Stimulated activated CD8-positive, alpha-beta memory T cell treated with anti-CD3 and anti-CD28 coated beads, Interleukin-12 subunit alpha, Interleukin-12 subunit beta, amount 100 ng/mL, for 24 hours (primary cell): ENCODE results near the gene FUT8.

ENCODE experiments used
- DNase-seq: peaks from one replicate; pipeline ENCODE4 v3.0.0-alpha.2; 2020; ENCODE audit errors: extremely low read depth

Gene FUT8

DNA sequence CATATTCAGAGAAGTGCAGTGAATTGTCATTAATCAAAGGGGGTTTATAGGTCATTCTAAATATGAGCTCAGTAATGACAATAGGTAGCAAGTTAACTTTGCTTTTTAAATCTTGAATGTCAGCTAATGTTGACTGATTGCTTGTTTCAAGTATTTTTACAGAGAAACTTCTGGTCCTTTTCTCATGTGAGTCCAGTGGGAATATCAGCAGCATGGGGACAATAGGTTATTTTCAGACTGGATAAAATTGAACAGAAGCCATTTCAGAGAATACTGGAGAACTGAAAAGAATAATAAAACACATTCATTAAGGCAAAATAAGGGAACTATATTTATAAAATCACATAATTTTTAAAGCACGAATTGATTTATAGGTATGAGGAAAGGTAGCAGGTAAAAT, 78.7 kb downstream of the FUT8 start:
- no peak for DNase-seq

DNA sequence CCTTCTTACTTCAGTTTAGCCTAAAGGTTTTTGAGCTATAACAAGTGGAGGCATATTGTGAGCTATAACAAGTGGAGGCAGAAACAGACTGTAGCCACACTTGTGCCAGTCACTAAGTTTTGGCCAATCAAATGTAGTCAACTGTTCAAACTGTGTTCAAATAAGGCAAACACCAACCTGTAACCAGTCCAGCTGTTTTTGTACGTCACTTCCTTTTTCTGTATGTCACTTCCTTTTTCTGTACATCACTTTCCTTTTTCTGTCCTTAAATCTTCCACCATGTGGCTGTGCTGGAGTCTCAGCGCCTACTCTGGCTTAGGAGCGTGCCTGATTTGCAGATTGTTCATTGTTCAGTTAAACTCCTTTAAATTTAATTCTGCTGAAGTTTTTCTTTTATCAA, 79.7 kb downstream of the FUT8 start:
- no peak for DNase-seq

DNA sequence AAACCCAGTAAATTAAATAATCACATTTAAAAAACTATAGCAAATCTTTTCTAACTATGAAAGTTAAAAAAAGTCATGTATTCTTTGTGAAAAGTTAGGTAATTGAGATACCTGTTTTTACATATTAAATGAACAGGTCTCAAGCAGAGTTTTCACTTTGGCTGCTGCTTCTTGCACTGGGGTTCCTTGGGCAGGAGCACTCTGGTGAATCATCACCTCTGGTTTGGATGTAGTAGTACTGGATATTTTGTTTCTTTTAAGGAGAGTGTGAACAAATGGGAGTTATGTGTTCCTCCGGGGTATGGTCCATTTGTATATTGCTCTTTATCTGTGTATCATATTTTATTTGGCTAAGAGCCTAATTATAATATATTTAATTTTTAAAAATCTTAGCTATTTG, 82.7 kb downstream of the FUT8 start:
- DNase-seq = no peak

DNA sequence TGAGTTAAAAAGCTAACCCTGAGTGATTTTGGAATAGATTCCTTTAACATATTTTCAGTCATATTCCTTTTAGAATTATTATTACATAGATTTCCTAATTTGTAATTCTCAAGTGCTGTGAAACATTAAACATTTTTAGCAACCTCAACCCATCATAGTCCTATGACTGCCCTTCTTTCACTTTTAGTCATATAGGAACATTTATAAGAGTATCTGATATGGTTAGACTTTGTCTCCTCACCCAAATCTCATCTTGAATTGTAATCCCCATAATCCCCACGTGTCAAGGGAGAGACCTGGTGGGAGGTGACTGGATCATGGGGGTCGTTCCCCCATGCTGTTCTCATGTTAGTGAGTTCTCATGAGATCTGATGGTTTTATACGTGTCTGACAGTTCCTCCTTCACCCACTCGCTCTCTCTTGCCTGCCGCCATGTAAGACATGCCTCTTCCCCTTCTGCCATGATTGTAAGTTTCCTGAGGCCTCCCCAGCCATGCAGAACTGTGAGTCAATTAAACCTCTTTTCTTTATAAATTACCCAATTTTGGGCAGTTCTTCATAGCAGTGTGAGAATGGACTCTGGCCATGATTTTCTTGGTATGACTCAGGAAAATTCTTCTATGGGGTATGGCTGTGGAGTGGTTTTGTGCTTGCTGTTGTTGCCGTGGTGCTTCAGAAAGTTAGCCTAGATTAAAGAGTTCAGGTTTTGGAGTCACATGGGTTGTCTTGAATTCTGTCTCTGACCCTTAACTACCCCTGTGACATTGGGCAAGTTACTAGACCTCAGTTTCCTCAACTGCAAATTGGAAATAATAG, 83.9 kb downstream of the FUT8 start:
- no peak for DNase-seq

GRCh38 chr14:65499138-65499537, 86.6 kb downstream of the FUT8 start:
- no peak for DNase-seq

DNA sequence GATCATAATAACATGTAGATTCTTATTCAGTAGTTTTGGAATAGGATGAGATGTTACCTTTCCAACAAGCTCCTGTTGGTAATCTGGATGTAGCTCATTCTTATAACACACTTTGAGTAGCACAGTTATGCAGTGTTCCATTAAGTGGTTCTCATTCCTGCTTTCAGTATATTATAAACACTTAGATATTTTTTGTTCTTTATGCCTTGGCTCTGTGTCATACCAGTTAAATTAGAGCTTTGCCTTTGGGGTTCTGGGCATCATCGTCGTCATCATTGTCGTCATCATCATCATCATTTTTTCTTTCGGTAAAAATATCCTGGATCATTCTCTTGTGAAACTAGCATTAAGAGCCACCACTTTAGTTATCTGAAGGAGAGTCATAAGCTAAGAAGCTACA, 87.5 kb downstream of the FUT8 start:
- no peak for DNase-seq

- no peak for DNase-seq
Observed at GRCh38 chr14:65501328-65501727, 88.8 kb downstream of the FUT8 start.

- no peak for DNase-seq
Observed at GRCh38 chr14:65502676-65503124, 90.2 kb downstream of the FUT8 start.

GRCh38 chr14:65503771-65504170, 91.2 kb downstream of the FUT8 start:
- DNase-seq = no peak

GRCh38 chr14:65506801-65507200, 94.3 kb downstream of the FUT8 start:
- DNase-seq = no peak

DNA sequence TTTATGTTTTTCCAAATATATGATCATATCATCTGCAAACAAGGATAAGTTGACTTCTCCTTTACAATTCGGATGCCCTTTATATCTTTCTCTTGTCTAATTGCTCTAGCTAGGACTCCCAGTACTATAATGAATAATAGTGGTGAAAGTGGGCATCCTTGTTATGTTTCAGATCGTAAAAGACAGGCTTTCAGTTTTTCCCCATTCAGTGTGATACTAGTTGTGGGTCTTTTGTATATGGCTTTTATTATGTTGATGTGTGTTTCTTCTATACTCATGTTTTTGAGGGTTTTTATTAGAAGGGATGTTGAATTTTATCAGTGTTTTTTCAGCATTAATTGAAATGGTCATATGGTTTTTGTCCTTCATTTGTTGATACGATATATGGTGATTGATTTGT, 97.3 kb downstream of the FUT8 start:
- no peak for DNase-seq

DNA sequence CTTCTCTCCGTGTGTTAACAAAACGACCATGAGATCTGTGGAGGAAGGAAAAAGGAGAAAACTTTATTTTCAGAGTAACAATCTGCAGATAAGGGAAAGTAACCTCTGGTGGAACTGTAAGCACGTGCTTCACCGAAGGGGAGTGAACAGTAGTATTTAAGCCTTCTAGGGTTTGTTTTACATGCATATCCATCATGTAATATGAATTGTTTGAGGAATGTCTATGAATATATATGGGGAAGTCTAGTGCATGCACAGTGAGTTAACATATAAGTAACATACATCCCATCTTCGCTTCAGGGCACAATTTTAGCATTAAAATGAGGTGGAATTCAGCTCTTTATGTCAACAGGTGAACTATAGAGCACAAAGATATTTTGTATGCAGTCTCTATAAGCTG, 101.1 kb downstream of the FUT8 start:
- no peak for DNase-seq

DNA sequence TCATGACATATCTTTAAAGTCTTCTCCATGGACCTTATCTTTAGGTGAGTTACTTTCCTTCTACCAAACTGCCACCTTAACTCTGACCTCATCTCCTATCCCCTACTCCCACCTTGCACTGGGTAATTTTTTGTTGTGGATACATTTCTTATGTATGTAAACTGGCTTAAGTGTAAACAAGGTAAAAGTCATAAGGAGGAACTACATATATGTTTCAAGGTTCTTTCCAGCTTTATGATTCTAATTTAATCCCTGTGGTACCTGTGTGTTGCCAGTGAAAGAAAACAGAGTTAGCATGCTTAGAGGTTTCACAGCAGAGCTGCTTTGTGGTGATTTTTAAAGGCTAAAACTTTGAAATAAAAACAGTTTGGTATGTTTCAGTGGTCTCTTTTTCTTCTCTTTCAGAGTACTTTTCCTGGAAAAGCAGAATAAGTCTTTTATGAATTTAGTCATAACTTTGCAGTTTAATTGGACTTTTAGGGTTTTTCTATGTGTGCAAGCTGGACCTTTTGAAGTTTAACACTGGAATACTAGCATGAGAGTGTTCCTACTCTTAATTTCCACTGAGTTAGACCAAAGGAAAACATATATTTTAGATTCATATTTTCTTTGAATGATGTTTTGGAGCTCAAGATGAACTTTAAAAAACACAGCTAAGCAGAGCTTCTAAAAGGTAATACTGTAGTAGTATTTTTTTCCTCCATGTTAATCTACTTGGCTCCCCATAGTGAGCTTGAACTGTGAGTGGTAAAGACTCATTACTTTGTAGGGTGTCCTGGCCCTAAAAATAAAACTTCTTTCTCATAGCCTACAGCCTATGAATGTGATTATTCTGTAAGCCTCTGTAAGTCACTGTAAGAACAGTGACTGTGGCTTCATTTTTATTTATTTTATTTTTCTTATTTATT, 105.4 kb downstream of the FUT8 start:
- no peak for DNase-seq

- no peak for DNase-seq
Observed at GRCh38 chr14:65528069-65528468, 115.5 kb downstream of the FUT8 start.

- DNase-seq = no peak
Observed at GRCh38 chr14:65531148-65531547, 118.6 kb downstream of the FUT8 start.

DNA sequence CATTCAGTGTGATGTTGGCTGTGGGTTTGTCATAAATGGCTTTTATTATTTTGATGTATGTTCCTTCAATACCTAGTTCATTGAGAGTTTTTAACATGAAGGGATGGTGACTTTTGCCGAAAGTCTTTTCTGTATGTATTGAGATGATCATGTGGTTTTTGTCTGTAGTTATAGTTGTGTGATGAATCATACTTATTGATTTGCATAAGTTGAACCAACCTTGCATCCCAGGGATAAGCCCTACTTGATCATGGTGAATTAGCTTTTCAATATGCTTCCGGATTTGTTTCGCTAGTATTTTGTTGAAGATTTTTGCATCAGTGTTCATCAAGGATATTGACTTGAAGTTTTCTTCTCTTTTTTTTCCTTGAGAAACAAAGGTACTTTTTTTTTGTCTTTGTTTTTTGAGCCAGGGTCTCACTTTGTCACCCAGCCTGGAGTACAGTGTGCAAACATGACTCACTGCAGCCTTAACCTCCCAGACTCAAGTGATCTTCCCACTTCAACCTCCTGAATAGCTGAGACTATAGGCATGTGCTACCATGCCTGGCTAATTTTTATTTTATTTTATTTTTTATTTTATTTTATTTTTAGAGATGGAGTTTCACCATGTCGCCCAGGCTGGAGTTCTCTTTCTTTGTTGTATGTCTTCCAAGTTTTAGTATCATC, 121.3 kb downstream of the FUT8 start:
- DNase-seq = no peak

GRCh38 chr14:65536781-65537423, 124.4 kb downstream of the FUT8 start:
- no peak for DNase-seq

DNA sequence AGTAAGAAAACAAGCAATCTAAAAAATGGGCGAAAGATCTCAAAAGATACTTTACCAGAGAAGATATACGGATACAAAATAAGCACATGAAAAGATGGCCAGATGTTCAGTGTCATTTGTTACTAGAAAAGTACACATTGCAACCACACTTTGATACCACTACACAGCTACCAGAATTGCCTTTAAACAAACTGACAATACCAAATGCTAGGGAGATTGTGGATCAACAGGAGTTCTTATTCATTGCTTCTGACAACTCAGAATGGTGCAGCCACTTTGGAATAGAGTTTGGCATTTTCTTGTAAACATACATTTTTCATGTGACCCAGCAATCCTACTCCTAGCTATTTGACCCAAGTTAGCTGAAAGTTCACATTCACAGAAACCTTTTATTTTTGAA, 136.3 kb downstream of the FUT8 start:
- no peak for DNase-seq

DNA sequence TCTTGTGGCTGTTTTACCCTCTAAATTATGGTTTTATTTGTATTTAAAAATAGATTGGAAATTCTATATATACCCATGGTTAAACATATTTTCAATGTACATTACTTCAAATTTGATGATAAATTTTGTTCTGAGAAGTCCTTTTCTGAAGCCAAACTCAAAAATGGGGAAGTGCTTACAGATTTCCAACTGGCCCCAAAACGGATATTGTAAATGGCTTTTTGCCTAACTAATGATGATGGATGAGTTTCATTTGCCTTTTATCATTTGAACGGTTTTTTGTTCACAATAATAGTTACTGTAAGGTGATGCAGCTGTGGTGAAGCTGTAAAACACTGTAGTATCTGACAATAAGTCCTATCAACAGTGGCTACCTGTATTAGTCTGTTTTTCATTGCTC, 136.9 kb downstream of the FUT8 start:
- DNase-seq = no peak

DNA sequence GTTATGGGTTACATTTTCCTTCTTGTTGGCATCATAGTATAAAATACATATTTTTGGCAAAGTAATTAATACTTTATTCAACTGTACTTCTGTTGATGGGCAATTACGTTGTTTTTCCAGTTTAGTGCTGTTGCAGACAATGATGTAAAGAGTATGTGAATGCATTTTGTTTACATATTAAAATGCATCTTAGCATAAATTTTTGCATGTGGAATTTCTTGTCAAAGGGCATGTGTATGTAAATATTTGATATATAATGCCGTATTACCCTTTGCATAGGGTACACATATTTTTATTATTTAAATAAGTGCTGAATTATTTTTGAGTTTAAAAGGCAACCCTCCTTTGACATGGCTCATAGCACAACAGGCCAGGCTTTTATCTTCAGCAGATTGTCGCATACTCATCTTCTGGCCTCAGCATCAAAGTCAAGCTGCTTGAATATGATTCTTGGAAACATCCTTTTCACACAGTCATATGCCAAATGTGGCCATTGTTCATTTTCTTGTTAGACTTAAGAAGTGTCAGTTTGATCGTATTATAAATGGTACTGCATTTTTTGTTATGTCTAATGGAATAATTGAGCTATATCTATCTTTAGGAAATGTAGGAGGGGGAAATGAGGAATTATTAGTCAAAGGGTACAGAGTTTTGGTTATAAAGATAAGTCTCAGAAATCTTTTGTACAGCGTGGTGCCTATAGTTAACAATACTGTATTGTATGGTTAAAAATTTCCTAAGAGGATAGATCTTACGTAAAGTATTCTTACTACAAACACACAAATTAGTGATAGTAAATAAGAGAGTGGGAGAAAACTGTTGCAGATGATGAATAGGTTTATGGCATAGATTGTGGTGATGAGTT, 138.5 kb downstream of the FUT8 start:
- DNase-seq = no peak

GRCh38 chr14:65552724-65553123, 140.2 kb downstream of the FUT8 start:
- DNase-seq = no peak
